K562 (cell line): Measurements from ENCODE around the gene SLC16A4. TPM values are rescaled to one million over a fixed set of nuclear protein-coding genes. Genes with fewer than 3 reads are reported as not detected.

Experiments used
- CBFA2T2 ChIP-seq: fragments of 450-650 bp; conservative IDR thresholded peaks from 2 replicates; pipeline ENCODE4 v1.6.1; 2017; ENCODE audit warnings: mild to moderate bottlenecking
- CBFB ChIP-seq: sonication (generic); formaldehyde crosslinking; IDR thresholded peaks from 2 replicates; pipeline ENCODE4 v1.4.0; 2020; ENCODE audit warnings: mild to moderate bottlenecking, missing genetic modification reagents
- ELF2 ChIP-seq: fragments of 250-450 bp; sonication (Bioruptor Pico); IDR thresholded peaks from 2 replicates; pipeline ENCODE4 v1.5.0; 2021; ENCODE audit warnings: mild to moderate bottlenecking
- ETV5 ChIP-seq: sonication (generic); formaldehyde crosslinking; IDR thresholded peaks from 2 replicates; pipeline ENCODE4 v1.4.0; 2020; ENCODE audit warnings: low read depth, mild to moderate bottlenecking, missing genetic modification reagents
- FOXJ2 ChIP-seq: fragments of 200-800 bp; sonication (Bioruptor generic); IDR thresholded peaks from 2 replicates; pipeline ENCODE4 v1.6.1; 2016; ENCODE audit warnings: missing genetic modification characterization, missing compliant biosample characterization
- HNRNPL ChIP-seq: fragments of 200-400 bp; formaldehyde crosslinking; IDR thresholded peaks from 2 replicates; pipeline ENCODE4 v1.6.1; 2017; ENCODE audit warnings: low read depth, mild to moderate bottlenecking, low read length
- HNRNPLL ChIP-seq: fragments of 200-400 bp; formaldehyde crosslinking; IDR thresholded peaks from 2 replicates; pipeline ENCODE4 v1.6.1; 2017; ENCODE audit warnings: low read length, low read depth, mild to moderate bottlenecking; ENCODE audit not compliant: poor library complexity, severe bottlenecking
- ILF3 ChIP-seq: fragments of 450-650 bp; IDR thresholded peaks from 2 replicates; pipeline ENCODE4 v1.6.1; 2018; ENCODE audit warnings: antibody characterized with exemption, mild to moderate bottlenecking, moderate library complexity, borderline replicate concordance
- KLF13 ChIP-seq: fragments of 450-650 bp; IDR thresholded peaks from 2 replicates; pipeline ENCODE4 v1.6.1; 2016; ENCODE audit warnings: missing genetic modification characterization, low read depth, mild to moderate bottlenecking, missing compliant biosample characterization, moderate library complexity, borderline replicate concordance
- NFIX ChIP-seq: fragments of 250-450 bp; sonication (Bioruptor Pico); IDR thresholded peaks from 2 replicates; pipeline ENCODE4 v1.4.0; 2020; ENCODE audit warnings: low read depth, mild to moderate bottlenecking, moderate library complexity
- PATZ1 ChIP-seq: fragments of 250-450 bp; sonication (Bioruptor Pico); IDR thresholded peaks from 2 replicates; pipeline ENCODE4 v1.5.0; 2020; ENCODE audit warnings: mild to moderate bottlenecking, borderline replicate concordance
- PYGO2 ChIP-seq: fragments of 450-650 bp; IDR thresholded peaks from 2 replicates; pipeline ENCODE4 v1.6.1; 2016; ENCODE audit warnings: mild to moderate bottlenecking, missing genetic modification characterization, moderate library complexity, missing compliant biosample characterization
- RBM15 ChIP-seq: fragments of 200-400 bp; formaldehyde crosslinking; IDR thresholded peaks from 2 replicates; pipeline ENCODE4 v1.6.1; 2018; ENCODE audit warnings: mild to moderate bottlenecking, low read length, moderate library complexity; ENCODE audit not compliant: insufficient read depth
- RFX5 ChIP-seq: IDR thresholded peaks from 2 replicates; pipeline ENCODE4 v1.6.1; 2011; ENCODE audit warnings: low read depth, mild to moderate bottlenecking, improper control_type of control experiment, low read length
- SIX5 ChIP-seq, 2 experiments: IDR thresholded peaks; 2 replicates each; pipeline ENCODE4 v1.6.1; 2011; ENCODE audit warnings: low read length in 2 of 2, borderline replicate concordance in 1 of 2, low read depth in 1 of 2, mild to moderate bottlenecking in 1 of 2, moderate library complexity in 1 of 2; ENCODE audit not compliant: insufficient read depth in 1 of 2
- STAG1 ChIP-seq: sonication (generic); formaldehyde crosslinking; IDR thresholded peaks from 2 replicates; pipeline ENCODE4 v1.5.0; 2020; ENCODE audit warnings: missing genetic modification reagents, borderline replicate concordance
- USF1 ChIP-seq: sonication (generic); formaldehyde crosslinking; IDR thresholded peaks from 2 replicates; pipeline ENCODE4 v1.9.0; 2022; ENCODE audit warnings: mild to moderate bottlenecking, missing genetic modification reagents
- VEZF1 ChIP-seq: fragments of 200-800 bp; sonication (Bioruptor generic); IDR thresholded peaks from 2 replicates; pipeline ENCODE4 v1.6.1; 2017; ENCODE audit warnings: missing genetic modification characterization, missing compliant biosample characterization
- ZNF76 ChIP-seq: fragments of 250-450 bp; sonication (Bioruptor Pico); IDR thresholded peaks from 2 replicates; pipeline ENCODE4 v1.4.0; 2020; ENCODE audit warnings: mild to moderate bottlenecking, moderate library complexity, borderline replicate concordance
- ZNF778 ChIP-seq: fragments of 450-650 bp; formaldehyde crosslinking; IDR thresholded peaks from 2 replicates; pipeline ENCODE4 v1.4.0; 2020; ENCODE audit warnings: mild to moderate bottlenecking, moderate library complexity
- polyA plus RNA-seq, 8 experiments: library from polyadenylated mRNA; depleted of rRNA in 4 of 8; stranded (reverse) in 5 of 8; unstranded in 3 of 8; fragments of >200 nt; fragmentation: Nextera tagmentation in 2 of 8; fragmentation: Illumina TruSeq in 1 of 8; extraction: Ambion mirVana in 2 of 8; extraction: Trizol in 1 of 8; gene quantifications; 2 replicates each; pipeline versions ENCODE4 v1.2.1 to v1.2.3, GENCODE V29; 2011 to 2014; ENCODE audit warnings: inconsistent platforms in 1 of 8, missing spikeins in 1 of 8
- total RNA-seq, 7 experiments: library from RNA; depleted of rRNA in 6 of 7; stranded (reverse); fragments of >200 nt in 6 of 7; fragmentation: Illumina TruSeq in 2 of 7; extraction: Trizol in 2 of 7; gene quantifications; 2 replicates each; pipeline versions ENCODE4 v1.2.1 to v1.2.3, GENCODE V29; 2011 to 2021; ENCODE audit warnings: low replicate concordance in 1 of 7

The SLC16A4 gene
- total and polyA plus RNA-seq, 9 of the 15 experiments (the other 6 are each of a cell fraction or from before 2014, with no cell fraction given): 0.04 to 0.31 (median 0.18) TPM; not detected in 1

GRCh38 chr1:110420874-110421793, 30.3 kb upstream of the SLC16A4 start (continued):
- TF ChIP-seq VEZF1 (CRISPR knock-in tag) (peak; percentile 32; the same call in 1 of the 2 replicates), ETV5 (CRISPR knock-in tag) (no peak), PATZ1 (CRISPR knock-in tag) (no peak), SIX5 (IDR thresholded peaks at IDR 0.05; ENCODE audit: borderline replicate concordance in 1 of 2, insufficient read depth in 1 of 2, low read depth in 1 of 2, low read length in 2 of 2) (no peak), USF1 (no peak), STAG1 (no peak), RFX5 (no peak), HNRNPL (no peak), ILF3 (no peak), CBFB (CRISPR knock-in tag) (no peak), KLF13 (no peak), CBFA2T2 (0 out of 2 replicates have a peak, but pooled peaks have one; percentile 5), RBM15 (no peak), NFIX (CRISPR knock-in tag) (no peak), PYGO2 (tag) (peak; percentile 52; the same call in 1 of the 2 replicates), ELF2 (no peak), HNRNPLL (no peak), FOXJ2 (tag) (peak; percentile 85), ZNF76 (CRISPR knock-in tag) (no peak), ZNF778 (CRISPR knock-in tag) (0 out of 2 replicates have a peak, but pooled peaks have one; percentile 37)
